Umbilical cord (tissue), 2 donors: ENCODE data around the gene PRSS33. TPM values are rescaled to one million over a fixed set of nuclear protein-coding genes. Genes with fewer than 3 reads are reported as not detected.

Source experiments
- DNase-seq: peaks from one replicate; pipeline ENCODE4 v3.0.0-alpha.2; 2015; ENCODE audit warnings: low spot score
- total RNA-seq: library from RNA; depleted of rRNA; stranded (reverse); fragments of >200 nt; gene quantifications from one replicate; pipeline ENCODE4 v1.2.3, GENCODE V29; 2014; ENCODE audit warnings: low replicate concordance; ENCODE audit not compliant: insufficient read depth

PRSS33 gene
- total RNA-seq = 0.96 TPM

GRCh38 chr16:2787406-2787805, at the start of gene PRSS33:
Gene PRSS33, minus strand, starts transcription at chr16:2787560. Its CDS starts 1,013 bp downstream, at chr16:2786547.
- no peak for DNase-seq

- DNase-seq = no peak
Observed at GRCh38 chr16:2836646-2837508, 49.5 kb upstream of the PRSS33 start.

DNA sequence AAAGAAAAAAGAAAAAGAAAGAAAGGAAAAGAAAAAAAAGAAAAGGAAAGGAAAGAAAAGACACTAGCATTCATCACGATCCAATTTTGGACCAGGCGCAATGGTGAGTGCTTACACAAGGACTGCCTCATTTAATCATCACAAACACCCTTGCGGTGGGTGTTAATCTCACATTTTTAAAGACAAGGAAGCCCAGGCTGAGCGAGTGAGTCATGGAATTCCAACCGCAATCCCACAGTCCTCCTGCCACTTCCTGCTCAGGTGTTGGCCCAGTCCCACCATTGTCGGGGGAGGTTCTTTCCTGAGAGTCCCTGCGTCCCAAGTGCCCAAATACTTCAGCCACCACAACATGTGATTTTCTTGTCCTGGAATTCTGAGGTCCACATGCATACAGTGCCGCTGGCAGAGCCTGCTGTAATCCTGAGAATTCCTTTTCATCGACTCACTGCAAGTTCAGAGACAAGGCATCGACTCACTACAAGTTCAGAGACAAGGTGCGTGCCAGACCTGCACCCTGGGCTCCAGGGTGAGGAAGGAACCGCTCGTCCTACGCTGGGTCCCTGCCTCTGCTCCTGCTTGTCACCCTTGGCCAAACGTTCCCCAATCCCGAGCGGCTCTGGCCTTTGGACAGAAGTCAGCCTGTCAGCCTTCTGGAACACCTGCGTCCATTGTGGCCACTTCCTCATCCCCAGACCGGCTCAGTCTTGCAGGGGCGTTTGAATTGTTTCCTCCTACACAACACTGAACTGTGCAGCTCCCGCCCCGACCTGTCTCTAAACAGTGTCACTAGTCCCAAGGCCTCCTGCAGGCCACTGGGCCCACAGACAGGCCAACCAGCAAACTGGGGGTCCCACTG, 48.5 kb upstream of the PRSS33 start:
- DNase-seq = peak; percentile 23

DNA sequence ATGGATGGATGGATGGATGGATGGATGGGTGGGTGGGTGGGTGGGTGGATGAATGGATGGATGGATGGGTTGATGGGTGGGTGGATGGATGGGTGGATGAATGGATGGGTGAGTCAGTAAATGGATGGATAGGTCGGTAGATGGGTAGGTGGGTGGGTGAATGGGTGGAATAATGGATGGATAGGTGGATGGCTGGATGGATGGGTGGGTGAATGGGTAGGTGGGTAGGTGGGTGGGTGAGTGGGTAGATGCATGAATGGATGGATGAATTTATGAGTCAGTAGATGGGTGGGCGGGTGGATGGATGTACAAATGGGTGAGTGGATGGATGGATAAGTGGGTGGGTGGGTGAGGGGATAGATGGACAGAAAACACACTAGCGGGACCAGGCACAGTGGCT, 47.6 kb upstream of the PRSS33 start:
- DNase-seq = no peak

DNA sequence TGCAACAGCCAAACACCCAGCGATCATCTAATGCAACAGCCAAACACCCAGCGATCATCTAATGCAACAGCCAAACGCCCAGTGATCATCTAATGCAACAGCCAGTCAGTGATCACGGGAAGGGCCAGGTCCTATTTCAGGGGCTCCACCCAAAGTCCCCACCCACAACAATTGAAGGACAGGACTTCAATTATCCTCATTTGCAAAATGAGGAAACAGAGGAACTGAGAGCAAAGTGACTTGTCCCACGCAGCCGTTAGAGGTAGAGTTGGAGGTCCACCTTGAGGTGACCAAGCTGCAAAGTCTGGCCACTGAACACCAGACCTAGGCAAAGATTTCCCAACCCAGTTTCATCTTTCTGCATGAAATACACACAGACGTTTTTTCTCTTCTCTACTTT, 46.4 kb upstream of the PRSS33 start:
- DNase-seq = no peak

DNA sequence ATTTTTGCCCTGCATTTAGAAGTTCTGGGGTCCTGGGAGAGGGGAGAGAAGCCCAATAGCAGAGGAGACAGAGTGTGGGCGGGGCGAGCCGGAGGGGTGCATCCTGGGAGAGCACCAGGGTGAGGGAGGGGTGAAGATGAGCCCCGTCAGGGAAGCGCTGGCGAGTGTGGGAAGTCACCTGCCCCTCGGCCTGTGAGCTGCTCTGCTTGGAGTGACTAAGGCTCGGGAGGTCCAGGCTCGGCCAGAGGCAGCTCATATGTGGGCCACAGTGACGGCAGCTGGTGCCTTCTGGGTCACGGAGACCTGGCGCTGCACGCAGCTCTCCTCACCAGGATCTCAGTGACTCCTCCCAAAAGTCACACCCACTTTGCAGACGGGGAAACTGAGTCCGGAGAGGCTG, 43.8 kb upstream of the PRSS33 start:
- no peak for DNase-seq

DNA sequence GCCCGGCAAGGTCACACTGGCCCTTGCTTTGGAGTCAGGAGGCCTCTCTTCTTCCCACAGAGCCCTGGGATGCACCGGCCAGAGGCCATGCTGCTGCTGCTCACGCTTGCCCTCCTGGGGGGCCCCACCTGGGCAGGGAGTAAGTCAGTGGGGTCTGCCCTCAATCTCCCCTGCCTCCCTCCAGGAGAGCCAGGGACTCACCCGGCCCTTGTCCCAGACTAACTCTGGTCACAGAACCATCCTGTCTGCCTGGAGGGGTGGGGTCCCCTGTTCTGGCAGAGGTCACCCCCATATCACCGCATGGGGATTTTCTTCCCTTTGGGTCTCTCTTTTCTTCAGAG, 43.0 kb upstream of the PRSS33 start:
- no peak for DNase-seq

DNA sequence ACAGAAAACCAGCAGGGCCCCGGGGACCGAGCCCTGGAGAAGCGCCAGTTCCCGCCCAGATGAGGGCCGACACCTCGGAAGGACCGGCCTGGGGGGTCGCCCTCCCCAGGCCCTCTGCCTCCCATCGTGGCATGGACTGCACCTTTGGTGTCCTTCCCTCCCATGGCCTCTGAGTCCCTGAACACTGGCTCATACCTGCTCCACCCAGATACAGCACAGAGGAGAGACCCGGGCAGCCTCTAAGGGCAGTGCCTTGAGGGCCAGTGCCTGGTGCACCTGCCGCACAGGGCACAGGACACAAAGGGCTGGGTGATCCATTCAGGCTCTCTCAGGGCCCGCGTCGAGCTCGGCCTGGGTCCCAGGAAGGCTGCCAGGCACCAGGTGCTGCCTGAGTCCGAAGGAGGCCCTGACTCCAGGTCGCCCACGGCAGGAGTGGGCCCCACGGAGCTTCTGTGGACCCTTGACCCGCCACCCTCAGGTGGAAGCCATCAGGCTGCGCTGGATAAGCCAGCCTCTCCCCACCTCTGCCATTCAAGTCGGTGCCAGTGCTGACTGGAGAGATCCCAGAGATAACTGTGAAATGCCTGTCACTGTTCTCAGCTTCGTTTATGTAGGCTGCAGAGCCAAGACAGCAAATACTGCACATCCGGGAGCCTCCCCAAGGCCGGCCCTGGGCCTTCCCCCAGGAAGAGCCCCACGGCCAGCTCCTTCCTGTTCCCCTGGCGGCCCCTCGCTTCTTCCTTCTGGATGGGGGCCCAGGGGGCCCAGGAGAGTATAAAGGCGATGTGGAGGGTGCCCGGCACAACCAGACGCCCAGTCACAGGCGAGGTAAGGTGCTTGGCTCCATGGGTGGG, 42.4 kb upstream of the PRSS33 start, which contains the start of gene ZG16B:
Gene ZG16B, plus strand, starts transcription at position 803 of the 854 bp plus-strand sequence. CDS start 139 bp downstream, outside the sequence.
- peak; percentile 14 for DNase-seq

GRCh38 chr16:2828876-2829430, 41.6 kb upstream of the PRSS33 start:
- no peak for DNase-seq

DNA sequence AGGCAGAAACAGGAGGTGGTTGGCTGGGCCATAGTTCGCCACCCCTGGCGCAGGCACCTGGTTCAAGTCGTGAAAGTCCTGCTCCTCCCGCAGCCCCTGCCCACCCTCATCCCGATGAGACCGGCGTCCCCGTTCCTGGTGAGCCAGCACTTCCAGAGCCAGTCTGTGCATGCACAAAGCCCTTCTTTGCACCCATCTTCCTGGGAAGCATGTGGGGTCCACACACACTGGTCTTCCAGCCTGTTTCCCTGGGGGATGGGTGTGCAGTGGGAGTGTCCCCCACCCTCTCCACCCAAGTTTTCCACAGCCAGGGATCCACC, 41.1 kb upstream of the PRSS33 start:
- DNase-seq = no peak

DNA sequence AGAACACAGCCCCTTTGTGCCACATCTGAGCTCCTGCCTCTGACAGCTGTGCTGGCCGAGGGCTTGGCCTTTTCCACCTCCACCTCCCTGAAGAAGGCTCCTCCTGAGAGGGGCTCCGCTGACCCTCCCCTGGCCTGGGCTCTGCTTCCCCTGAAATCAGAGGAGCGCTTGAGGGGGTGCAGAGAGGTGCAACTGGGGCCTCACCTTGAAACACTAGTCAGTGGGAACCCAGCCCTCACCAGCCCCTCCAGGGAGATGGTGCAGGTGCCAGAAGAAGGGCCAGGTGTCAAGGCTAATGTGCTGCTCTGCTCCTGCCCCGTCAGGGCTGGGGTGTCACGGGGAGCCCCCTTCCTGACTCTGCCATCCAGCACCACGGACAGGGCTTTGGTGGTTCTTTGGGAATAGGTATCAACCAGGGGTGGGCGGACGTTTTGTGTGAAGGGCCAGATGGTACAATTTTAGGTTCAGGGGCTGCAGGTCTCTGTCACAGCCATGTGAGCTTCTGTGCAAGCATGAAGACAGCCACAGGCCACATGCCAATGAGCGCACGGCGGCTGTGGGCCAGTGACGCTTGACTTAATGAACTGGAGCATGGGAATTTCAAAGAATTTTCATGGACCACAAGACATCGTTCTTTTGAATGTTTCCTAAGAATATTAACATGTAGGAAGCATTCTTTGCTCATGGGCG, 40.6 kb upstream of the PRSS33 start:
- DNase-seq = no peak

- DNase-seq = no peak
Observed at GRCh38 chr16:2827374-2827791, 40.0 kb upstream of the PRSS33 start.

DNA sequence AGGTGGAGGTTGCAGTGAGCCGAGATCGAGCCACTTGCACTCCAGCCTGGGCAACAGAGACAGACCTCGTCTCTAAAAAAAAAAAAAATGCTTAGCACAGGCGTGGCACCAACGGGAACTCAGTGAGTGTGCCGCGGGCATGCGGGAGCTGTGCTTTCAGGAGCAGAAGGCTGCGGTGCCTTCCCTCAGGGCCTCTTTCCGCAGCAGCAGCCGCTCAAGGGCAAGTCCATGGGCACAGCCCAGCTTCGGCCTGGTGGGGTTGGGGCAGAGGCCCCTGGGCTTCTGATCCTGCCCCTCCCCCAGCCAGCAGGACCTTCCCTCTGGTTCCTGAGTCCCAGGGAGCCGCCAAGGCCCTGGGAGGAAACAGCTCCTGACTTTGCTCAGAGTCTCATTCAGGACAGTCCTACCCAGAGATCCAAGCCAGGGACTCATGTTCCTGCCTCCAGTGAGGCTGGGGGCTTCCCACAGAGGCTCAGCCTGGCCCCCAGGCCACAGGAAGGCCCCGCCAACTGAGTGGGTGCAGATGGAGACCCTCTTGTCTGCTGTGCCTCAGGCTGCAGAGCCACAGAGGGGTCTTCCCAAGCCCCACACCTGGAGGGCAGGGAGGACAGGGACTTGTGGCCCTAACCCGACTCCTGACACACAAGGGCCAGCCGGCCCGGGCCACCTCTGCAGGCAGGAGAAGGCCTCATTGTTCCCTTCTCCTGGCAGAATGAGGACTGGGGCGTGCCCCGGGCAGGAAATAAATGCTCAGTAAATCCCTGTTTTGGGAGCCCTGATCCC, 39.4 kb upstream of the PRSS33 start:
- DNase-seq = no peak

- no peak for DNase-seq
Observed at GRCh38 chr16:2825906-2826305, 38.5 kb upstream of the PRSS33 start.

- no peak for DNase-seq
Observed at GRCh38 chr16:2825049-2825742, 37.8 kb upstream of the PRSS33 start.

DNA sequence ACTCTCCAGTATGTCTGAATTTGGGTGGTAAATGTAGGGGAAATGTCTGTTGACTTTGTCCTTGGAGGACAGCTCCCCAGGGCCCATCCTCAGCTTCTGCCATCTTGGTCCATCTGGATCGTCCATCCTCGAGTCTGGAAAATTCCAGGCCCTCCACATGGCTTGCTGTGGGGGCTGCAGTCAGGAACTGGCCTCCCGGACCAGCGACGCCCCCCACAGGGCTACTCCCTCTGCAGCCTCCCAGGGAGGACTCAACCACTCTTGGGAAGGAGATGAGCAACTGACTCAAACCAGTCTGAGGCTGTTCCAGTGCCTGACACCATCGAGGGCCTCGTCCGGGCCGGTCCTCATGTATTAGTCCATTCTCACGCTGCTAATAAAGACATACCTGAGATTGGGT, 37.3 kb upstream of the PRSS33 start:
- no peak for DNase-seq

- DNase-seq = no peak
Observed at GRCh38 chr16:2822496-2822895, 35.1 kb upstream of the PRSS33 start.

- DNase-seq = no peak
Observed at GRCh38 chr16:2822158-2822495, 34.8 kb upstream of the PRSS33 start.

DNA sequence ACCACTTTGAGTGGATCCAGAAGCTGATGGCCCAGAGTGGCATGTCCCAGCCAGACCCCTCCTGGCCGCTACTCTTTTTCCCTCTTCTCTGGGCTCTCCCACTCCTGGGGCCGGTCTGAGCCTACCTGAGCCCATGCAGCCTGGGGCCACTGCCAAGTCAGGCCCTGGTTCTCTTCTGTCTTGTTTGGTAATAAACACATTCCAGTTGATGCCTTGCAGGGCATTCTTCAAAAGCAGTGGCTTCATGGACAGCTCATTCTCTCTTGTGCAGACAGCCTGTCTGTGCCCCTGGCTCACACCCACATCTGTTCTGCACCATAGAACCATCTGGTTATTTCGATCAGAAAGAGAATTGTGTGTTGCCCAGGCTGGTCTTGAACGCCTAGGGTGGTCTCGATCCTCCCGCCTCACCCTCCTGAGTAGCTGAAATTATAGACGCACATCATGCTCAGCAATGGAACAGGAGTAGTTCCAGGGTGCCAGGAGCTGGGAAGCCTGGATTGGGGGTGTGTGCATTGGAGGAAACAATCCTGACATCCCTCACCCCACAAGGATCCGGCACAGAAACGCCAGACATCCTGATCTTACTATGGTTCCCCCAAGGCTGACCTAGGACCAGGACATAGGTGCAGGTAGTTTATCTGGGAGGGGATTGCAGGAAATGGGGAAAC, 34.3 kb upstream of the PRSS33 start:
- no peak for DNase-seq
